NCI-H1105 (cell line): Measurements from ENCODE around the gene SERPINB10.

Experiments used
- DNase-seq: peaks from one replicate; lab custom pipeline; 2025; lab: John Stamatoyannopoulos, UW

Gene SERPINB10, protein sequence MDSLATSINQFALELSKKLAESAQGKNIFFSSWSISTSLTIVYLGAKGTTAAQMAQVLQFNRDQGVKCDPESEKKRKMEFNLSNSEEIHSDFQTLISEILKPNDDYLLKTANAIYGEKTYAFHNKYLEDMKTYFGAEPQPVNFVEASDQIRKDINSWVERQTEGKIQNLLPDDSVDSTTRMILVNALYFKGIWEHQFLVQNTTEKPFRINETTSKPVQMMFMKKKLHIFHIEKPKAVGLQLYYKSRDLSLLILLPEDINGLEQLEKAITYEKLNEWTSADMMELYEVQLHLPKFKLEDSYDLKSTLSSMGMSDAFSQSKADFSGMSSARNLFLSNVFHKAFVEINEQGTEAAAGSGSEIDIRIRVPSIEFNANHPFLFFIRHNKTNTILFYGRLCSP

DNA sequence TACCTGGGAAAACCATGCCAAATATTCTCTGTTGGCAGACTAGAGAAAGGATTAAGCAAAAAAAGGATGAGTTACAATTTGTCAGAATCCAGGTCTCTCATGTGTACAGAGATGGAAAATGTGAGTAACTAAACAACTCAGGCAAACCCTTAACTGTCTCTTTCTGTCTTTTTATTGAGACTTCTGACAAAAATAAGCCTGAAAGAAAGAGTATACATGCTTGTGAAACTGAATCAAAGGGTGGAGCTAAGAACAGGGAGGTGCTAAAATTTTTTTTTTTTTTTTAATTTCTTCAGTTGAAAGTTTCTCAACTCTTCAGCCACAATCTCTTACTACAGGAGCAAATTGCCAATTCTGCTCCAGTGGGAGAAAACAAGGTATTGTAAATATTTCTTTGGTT lies at the start of gene SERPINB10:
Gene SERPINB10, plus strand, starts transcription at position 295 of the 400 bp plus-strand sequence. CDS start 7,553 bp downstream, outside the sequence.
- no peak for DNase-seq

DNA sequence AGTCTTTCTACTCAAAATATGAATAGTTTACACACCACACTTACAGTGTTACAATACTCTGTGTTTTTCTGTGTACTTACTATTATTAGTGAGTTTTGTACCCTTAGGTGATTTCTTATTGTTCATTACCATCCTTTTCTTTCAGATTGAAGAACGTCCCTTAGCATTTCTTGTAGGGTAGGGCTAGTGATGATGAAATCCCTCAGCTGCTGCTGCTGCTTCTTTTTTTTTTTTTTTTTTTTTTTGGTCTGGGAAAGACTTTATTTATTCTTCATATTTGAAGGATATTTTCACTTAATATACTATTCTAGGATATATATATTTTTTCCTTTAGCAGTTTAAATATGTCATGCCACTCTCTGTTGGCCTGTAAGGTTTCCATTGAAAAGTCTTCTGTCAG lies 49.3 kb upstream of the SERPINB10 start:
- DNase-seq, result no peak

DNA sequence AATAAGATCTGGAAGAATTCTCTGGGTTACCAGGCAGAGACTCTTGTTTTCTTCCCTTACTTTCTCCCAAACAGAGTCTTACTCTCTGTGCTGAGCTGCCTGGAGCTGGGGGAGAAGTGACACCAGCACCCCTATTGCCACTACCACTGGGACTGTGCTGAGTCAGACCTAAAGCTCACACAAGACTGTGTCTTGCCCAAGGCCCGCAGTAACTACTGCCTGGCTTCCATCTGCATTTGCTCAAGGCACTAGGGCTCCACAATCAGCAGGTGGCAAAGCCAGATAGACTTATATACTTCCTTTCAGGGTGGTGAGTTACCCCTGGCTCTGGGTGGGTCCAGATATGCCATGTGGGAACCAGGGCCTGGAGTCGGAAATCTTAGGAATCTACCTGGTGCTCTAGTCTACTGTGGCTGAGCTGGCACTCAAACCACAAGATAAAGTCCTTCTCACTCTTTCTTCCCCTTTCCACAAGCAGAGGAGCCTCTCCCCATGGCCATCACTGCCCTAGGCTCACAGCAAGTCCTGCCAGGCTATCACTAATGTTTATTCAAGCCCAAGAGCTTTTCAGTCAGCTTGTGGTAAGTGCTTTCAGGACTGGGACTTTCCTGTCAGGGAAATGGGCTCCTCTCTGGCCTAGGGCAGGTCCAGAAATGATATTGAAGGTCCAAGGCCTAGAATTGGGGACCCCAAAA lies 47.8 kb upstream of the SERPINB10 start:
- no peak for DNase-seq

DNA sequence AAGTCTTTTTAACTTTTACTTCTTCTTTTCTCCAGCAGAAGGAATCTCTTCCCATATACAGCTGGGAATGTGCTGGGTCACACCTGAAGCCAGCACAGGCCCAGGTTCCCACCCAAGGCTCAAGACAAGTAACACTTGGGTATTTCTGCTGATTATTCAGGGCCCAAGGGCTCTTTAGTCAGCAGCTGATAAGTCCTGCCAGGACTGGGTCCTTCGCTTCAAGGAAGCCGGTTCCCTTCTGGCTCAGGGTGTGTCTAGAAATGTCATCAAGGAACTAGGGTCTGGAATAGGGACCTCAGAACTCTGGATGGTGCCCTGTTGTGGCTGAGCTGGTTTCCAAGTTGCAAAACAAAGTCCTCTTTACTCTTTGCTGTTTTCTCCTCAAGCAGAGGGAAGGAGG lies 47.2 kb upstream of the SERPINB10 start:
- DNase-seq, result no peak

DNA sequence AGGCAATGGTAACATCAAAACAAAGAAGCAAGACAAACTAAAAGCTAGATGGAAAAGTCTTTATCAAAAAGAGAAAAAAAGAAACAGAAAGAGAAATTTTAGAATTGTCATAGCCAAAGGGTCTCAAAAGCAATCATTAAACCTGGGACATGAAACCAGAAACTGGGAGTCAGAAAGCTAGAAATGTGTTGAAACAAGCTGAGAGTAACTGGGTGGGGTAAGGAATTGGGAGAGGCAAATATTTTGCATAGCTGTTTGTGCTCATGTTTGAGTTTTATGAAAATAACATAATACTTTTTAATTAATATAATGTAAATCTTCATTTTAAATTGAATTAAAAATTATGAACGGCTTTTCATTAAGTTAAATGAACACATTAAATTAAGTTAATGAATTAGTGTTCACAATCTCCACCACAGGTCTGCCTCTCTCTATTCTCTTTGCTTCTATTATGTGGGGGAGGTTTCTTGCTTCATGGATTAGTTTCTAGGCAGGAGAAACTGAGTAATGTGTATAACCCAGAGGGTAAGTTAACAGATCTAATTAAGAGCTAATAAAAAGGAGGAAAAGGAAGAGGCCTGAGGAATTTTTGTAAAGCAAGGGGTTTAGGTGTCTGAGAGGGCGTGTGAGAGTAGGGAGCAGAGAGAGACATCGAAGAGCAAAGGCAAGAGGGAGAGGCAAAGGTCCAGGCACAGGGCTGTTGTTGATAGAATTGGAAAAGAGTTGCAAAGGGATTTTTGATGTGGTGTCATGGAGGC lies 40.2 kb upstream of the SERPINB10 start:
- no peak for DNase-seq

DNA sequence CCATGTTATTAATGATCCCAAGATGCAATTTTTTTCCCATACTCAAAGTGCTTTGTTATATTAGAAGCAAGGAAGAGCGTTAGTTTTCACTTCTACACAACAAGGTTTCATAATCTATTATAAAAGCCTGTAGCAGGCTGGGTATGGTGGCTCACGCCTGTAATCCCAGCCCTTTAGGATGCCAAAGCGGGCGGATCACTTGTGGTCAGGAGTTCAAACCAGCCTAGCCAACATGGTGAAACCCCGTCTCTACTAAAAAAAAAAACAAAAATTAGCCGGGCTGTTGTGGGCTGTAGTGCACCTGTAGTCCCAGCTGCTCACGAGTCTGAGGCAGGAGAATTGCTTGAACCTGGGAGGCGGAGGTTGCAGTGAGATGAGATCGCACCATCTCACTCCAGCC lies 39.2 kb upstream of the SERPINB10 start:
- DNase-seq, result no peak

DNA sequence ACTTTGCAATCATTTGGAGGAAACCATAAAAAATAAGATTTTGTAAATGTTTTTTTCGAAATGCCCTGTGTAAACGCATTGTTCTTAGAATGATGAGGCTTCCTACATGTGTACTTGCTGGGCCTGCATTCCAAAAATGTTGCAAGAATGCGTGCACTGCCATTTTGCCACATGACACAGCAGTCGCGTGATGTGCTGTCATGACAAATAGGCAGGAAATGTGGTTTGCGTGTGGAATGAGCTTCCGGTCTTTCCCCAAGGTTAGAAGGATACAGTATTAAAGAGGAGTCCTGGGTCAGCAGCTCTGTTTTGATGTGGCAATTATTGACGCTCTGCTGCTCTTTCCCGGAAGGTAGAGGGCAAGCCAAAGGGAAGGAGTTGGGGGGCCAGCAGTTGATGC lies 38.4 kb upstream of the SERPINB10 start:
- DNase-seq, result no peak

DNA sequence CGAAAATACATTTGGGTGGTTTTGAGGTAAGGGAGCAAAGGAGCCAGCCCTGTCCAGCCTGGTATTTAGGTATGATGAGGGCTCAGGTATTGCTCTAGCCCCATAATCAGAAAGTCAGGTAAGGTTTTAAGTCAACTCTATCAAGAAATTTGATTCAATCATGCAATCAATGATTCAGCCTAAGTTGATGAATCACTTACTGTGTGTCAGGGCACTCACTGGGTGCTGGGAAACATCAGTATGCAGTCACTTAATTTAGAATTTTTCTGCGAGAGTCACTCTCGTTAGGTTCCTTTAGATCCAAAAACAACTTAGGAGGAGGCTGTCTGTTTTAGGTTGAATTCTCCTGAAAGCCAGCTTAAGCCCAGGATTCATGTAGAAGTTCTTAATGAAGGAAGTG lies 37.9 kb upstream of the SERPINB10 start:
- no peak for DNase-seq

DNA sequence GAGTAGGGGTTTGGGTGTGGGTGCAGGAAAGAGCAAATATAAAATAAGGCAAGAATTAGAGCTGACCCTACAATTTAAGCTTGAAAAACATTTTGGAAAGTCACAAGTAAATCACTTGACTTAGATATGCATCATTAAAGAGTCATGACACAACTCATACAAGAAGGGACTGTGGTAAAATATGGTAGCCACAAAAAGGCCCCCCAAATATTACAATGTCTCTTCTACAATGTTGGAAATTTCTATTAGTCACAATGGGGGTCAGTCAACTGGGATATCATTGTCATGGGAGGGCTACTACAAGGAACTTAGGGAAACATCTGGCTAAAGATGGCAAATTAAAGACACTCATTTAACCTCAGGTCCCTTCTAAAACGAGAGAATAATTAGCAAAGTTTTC lies 35.9 kb upstream of the SERPINB10 start:
- no peak for DNase-seq

DNA sequence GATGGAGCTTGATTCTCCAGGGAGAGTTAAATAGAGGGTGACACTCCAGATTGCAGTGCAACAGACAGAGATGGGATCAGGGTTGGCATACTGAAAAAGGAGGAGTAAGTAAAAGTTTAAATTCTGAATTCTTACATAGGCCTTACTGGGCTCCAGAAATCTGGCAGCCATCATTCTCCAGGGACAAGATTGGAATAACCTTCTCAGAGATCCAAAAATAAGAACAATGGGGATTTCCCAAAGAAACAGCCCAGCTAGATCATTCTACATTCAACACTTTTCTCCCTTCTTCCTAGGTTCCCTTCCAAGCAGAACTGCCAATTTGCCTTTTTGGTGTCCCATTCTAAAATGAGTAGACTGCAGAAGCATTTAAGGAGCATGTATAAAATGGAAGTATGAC lies 35.2 kb upstream of the SERPINB10 start:
- DNase-seq, result no peak

DNA sequence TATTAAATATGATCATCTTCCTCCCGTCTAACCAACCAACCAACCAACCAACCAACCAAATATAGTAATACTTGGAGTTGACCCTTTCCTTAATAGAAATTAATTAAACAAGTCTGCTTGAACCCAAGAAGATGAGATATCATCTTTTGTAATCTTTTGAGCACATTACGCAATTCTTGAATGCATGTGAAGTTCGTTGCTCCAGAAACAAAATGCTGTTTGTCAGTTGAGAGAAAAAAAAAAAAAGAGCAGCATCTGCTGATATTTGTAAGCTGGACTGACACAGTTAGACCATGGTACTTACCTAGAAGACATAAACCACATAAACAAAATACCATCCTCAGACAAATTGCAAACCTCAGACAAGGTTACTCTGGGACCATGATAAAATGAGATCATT lies 29.4 kb upstream of the SERPINB10 start:
- no peak for DNase-seq

DNA sequence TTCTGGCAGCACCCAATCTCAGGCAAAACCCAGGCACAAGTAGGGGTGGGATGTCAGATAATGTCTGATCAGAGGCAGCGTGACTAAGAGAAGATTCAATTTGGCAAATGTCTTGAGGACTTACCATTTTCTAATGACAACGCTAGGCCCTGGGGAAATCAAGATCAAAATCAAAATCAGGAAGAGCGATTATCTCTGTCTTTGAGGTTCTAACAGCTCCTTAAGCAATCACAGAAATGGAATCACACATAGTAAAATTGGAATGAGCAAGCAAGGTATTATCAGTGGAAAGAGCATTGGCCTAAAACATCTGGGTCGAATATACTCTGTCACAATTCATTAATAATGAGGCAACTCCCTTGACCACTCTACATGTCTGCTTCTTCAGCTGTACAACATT lies 28.8 kb upstream of the SERPINB10 start:
- DNase-seq, result no peak

DNA sequence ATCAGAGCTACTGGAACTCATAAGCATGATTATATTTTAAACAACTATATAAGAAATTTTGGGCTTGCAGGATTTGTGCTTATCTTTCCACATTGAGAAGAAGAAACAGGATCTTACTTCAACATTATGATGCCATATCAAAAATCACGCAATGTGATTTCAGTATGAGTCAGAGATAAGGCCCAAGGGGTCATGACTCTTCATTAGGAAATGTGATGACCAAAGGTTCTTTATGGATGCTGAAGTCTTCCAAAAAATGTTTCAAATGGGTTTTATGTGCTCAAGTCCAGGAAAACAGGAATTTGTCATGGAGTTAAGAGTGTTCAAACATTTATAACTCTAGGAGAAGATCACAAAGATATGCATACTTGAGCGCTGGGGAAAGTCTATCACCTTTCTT lies 28.0 kb upstream of the SERPINB10 start:
- DNase-seq, result no peak

DNA sequence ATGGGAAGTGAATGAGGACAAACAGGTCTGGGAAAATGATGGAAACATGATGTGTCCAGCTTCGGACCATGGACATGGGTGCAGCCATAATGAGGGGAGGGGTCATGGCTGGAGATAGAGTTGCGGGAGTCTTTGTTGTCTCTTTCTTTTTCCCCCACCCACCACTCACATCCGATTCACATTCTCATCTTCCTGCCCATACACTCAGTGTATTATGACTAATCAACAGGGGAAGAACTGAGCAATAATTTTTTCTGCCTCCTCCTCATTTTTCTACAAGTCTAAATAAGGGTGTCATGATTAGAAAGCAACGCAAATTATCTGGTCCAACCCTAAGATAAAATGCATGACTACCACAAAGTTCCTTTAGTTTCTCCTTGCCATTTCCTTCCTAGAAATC lies 25.9 kb upstream of the SERPINB10 start:
- no peak for DNase-seq

DNA sequence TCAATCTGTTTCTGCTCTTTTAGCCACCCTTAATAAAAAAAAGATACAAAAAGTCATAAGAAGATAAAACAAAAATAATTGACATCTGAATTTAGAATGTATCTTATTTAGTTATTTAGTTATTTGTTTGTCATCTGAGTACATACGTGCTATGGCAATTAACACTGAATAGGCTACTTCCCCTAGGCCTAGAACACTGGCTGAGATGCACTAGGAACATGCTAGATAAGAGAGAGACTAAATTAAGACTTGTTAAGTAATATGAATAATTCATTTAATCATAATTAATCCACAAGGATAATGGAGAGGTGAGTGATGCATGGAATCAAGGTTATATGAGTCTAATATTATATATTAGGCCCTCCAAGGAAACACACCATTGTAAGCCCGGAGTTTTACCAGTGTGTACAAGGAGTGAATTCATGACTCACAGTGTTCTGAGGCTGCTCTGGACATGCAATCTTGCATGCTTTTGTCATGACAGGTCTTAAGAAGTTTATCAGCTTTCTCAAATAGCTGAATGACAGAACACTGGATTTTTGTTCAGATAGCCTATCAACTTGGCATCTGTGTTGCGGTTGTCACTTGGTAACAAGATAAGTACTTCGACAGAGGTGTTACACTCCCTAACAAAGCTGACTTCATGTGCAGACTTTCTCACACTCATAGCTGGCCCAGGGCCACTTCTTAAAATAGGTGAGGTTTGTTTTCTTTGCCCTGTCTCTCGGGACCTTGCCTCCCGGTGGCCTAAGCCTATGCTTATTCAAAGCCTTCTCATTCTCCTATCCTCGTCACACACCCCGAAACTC lies 25.2 kb upstream of the SERPINB10 start:
- no peak for DNase-seq

DNA sequence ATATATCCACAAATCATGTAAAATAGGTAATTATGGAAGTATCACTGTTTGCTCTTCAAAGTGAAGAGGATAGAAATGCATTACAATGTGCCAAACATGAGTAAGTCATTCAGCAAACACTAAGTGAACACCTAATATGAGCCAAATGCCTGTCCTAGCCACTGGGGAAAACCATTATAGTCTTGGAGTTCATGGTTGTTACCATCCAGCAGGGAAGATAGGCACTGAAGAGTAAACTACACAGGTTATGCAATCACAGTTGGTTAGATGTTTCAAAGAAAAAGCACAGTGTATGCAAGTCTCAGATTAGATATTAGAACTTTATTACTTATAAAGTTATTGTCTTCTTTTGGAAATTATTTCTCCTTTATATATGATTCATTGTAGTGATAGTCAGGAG lies 24.1 kb upstream of the SERPINB10 start:
- DNase-seq, result no peak

DNA sequence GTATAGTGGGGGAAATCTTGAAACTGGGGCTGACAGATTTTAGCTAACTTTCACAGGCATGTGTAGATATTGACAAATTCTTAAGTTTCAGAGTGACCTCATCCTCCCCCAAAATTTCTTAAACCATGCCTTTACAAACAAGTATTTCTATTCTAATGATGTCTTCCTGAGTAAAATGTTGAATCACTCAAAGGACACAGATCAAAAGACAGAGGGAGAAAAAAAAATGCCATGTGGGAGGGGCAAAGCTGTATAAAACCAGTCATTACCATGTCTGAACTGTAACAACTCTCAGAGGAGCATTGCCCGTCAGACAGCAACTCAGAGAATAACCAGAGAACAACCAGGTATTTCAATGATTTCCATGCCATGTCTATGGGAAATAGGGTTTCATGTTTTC lies 20.3 kb upstream of the SERPINB10 start, which contains the start of gene SERPINB2:
Gene SERPINB2, plus strand, starts transcription at position 282 of the 400 bp plus-strand sequence. CDS start 3,740 bp downstream, outside the sequence.
- no peak for DNase-seq

DNA sequence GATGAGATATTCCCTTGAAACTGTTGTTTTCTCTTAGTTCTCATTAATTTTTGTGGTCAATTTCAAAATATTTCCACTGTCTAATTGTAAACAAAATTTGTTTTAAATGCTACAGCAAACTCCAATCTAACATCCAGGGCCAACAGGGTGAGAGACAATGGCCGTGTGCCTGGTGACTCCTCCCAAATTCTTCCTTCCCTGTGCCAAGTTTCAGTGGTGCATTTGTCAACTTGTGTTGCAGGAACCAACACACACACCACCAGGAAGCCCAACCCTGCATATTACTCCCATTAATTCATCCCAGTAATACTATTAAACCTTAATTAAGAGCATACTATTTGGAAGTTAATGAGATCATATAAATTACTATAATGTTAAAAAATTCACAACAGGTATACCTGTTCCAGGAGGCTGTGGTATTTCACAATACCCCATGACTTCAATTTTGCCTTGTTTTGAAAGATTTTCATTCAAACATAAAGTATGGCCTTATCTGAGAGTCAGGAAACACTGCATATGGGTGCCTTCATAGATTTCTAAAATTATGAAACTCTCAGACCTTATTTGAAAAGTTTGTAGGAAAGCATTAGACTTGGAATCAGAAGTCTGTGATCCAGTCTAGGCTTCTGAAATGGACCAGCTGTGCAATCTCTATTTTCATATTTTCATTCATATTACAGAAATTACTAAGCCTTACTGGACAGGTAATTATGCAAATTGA lies 19.1 kb upstream of the SERPINB10 start:
- DNase-seq, result no peak

DNA sequence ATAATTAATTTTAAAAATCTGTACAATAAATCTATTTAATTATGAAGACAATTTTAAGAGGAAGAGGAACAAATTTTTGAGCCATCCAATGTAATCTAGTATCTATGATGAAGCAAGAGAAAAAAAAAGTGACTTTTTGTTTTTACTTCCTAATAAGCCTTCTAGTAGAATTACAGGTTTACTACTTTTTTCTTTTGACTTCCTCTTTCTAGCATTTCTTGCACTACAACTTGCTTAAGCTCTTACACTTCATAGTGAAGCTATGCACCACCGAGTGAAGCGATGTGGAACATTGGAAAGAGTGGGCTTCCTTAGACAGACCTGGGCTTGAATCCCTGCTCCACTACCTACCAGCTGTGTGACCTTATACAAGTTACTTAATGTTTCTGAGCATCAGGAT lies 18.1 kb upstream of the SERPINB10 start:
- no peak for DNase-seq

DNA sequence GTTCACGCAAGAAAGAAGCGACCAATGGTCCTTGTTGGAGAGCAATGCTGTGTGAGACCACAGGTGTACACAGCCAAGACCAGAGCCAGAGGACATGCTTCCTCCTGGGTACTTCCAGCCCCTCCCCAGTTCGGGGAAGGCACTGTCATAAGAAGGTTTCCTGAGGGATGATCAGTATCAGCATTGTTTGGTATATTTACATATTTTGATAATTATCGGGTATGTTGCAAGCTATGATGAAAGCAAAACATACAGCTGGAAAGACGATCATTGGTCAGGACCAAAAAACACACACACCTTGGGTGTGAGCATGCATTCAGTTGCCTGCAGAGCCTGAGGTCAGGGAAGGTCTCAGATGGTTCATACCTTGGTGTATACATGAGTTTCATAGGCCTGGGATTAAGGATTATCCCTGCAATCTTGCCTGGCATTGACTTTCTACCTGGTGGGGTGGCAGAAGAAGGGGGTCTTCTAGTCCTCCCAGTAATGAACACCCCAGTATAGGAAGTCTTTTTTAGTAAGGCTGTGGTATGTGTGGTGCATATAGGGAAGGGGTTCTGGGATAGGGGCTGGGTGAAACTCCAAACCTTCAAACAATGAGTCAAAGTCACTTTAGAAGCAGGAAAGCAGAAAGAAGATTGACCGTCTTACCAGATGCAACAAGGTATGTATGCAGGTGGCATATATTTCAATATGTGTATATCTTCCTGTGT lies 17.4 kb upstream of the SERPINB10 start:
- no peak for DNase-seq

DNA sequence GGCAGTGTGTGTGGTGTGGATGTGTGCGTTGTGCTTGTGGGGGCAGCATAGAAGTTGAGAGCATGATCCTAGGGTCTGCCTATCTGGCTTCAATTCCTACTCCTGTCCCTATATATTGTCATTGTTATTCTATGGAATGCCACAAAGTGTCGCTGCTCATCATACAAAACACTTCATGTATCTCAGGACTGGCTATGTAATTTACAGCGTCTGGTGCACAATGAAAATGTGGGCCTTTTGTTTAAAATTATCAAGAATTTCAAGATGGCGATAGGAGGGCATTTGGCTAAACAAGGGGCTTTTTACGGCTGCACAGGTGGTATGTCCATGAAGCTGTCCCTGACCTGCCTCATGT lies 16.8 kb upstream of the SERPINB10 start:
- DNase-seq, result no peak
